Neural crest cell (in vitro differentiated cells): ENCODE data around the gene RAP1A. TPM values are rescaled to one million over a fixed set of nuclear protein-coding genes. Genes with fewer than 3 reads are reported as not detected.

Experiments used
- DNase-seq: peaks from one replicate; pipeline ENCODE4 v3.0.0; 2021; ENCODE audit warnings: low read depth, mixed read lengths, low spot score
- H3K27ac Mint-ChIP-seq: one replicate; pipeline ENCODE4 v1.8.0; 2021; ENCODE audit warnings: mild to moderate bottlenecking, mixed read lengths; ENCODE audit not compliant: unreplicated experiment
- H3K27me3 Mint-ChIP-seq: 2 replicates; pipeline ENCODE4 v1.8.0; 2021; ENCODE audit warnings: low read depth, mild to moderate bottlenecking, mixed read lengths
- H3K36me3 Mint-ChIP-seq: 2 replicates; pipeline ENCODE4 v1.8.0; 2021; ENCODE audit warnings: low read depth, mild to moderate bottlenecking, mixed read lengths
- H3K4me1 Mint-ChIP-seq: 2 replicates; pipeline ENCODE4 v1.8.0; 2021; ENCODE audit warnings: mixed read lengths
- H3K4me3 Mint-ChIP-seq: one replicate; pipeline ENCODE4 v1.8.0; 2021; ENCODE audit warnings: mild to moderate bottlenecking, mixed read lengths
- H3K9me3 Mint-ChIP-seq: 2 replicates; pipeline ENCODE4 v1.8.0; 2021; ENCODE audit warnings: mixed read lengths
- total RNA-seq: library from RNA; stranded (reverse); gene quantifications from 2 replicates; pipeline ENCODE4 v1.2.1, GENCODE V29; 2021
- TF ChIP-seq, protein P1 (sequence below): fragments of 200-600 bp; sonication (generic); conservative IDR thresholded peaks from 2 replicates; pipeline ENCODE4 v1.5.0; 2021; ENCODE audit warnings: antibody characterized with exemption, mild to moderate bottlenecking

The RAP1A gene
- total RNA-seq, 1 donor from 2014 or later: 32.5 TPM

DNA sequence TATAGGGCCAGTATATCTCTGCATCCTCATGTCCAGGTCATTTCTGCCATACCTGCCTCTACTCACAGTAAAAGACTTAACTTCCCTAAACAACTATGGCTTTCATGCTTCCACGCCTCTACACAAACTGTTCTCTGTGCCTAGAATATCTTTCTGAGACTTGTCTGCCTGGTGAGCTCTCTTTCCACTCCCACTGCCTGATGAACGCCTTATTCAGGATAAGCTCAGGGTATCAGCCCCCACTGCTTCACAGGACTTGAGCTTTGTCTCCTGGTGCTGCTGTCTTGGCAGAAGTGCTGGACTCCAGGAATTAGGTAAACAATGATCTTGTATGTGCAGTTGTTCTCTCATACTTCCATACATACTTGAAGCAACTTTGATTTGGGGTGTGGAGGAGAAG lies 131.3 kb downstream of the RAP1A start:
- H3K36me3 Mint-ChIP-seq: no peaks in the 10 kb centered on the region
- H3K4me1 Mint-ChIP-seq: peaks cover 40% of the 10 kb centered on the region
- TF ChIP-seq, protein P1, sequence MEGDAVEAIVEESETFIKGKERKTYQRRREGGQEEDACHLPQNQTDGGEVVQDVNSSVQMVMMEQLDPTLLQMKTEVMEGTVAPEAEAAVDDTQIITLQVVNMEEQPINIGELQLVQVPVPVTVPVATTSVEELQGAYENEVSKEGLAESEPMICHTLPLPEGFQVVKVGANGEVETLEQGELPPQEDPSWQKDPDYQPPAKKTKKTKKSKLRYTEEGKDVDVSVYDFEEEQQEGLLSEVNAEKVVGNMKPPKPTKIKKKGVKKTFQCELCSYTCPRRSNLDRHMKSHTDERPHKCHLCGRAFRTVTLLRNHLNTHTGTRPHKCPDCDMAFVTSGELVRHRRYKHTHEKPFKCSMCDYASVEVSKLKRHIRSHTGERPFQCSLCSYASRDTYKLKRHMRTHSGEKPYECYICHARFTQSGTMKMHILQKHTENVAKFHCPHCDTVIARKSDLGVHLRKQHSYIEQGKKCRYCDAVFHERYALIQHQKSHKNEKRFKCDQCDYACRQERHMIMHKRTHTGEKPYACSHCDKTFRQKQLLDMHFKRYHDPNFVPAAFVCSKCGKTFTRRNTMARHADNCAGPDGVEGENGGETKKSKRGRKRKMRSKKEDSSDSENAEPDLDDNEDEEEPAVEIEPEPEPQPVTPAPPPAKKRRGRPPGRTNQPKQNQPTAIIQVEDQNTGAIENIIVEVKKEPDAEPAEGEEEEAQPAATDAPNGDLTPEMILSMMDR: no peak
- no peak overlapping the region for H3K4me3 Mint-ChIP-seq
- no peak overlapping the region for H3K27ac Mint-ChIP-seq
- no peak for DNase-seq
- H3K27me3 Mint-ChIP-seq: no peaks in the 10 kb centered on the region
- H3K9me3 Mint-ChIP-seq: no peaks in the 10 kb centered on the region

DNA sequence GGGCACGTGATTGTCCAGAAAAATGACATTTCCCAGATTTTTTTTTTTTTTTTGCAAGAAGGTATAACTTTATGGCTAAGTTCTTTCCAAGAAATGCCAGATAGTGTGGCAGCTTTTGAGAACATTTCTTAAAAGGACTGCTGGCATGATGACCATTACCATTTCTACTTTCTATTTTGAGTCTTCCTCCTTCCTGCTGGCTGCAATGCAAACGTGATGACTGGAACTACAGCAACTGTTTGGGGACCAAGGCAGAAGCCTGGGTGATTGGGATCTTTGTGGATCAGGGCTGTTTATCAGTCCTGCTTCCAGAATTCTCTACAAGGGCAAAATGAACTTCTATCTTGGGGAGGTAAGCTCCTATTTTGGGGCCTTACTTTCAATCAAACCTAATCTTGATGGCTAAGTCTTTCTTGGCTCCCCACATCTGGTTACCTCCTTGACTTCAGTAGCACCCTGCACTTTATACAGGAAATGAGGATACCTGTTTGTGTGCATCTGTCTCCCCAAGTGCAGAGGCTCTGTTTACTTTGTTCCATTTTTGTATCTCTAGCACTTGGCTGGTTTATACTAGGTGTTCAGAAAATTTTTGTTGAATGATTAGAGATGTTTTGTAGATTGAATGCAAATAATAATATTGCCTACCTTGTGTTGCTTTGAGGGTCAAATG lies 132.5 kb downstream of the RAP1A start:
- TF ChIP-seq, protein P1: no peak
- Mint-ChIP-seq H3K4me1 (peaks cover 42% of the 10 kb centered on the region), H3K36me3 (no peaks in the 10 kb centered on the region), H3K9me3 (no peaks in the 10 kb centered on the region), H3K27ac (no peak overlapping the region), H3K27me3 (no peaks in the 10 kb centered on the region), H3K4me3 (no peak overlapping the region)
- no peak for DNase-seq

DNA sequence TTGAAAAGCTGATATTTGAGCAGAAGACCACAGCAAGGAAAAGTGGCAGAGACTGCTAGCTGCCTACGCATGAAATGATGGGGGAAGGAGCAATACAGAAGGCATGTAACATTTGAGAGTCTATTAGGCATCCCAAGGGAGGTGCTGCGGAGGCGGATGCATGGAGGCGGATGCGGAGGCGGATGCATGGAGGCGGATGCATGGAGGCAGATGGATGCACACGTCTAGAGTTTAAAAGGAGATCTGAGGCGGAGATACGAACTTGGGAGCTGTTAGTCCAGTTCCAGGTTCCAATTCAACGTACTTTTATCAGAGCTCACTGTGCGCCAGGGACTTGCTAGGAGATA lies 135.4 kb downstream of the RAP1A start:
- H3K4me3 Mint-ChIP-seq: peak overlapping the region; percentile 96
- TF ChIP-seq, protein P1: no peak
- peak overlapping the region; percentile 99 for H3K27ac Mint-ChIP-seq
- H3K36me3 Mint-ChIP-seq: peaks cover 2% of the 10 kb centered on the region
- no peaks in the 10 kb centered on the region for H3K9me3 Mint-ChIP-seq
- H3K27me3 Mint-ChIP-seq: no peaks in the 10 kb centered on the region
- DNase-seq: peak; percentile 40
- peaks cover 31% of the 10 kb centered on the region for H3K4me1 Mint-ChIP-seq

DNA sequence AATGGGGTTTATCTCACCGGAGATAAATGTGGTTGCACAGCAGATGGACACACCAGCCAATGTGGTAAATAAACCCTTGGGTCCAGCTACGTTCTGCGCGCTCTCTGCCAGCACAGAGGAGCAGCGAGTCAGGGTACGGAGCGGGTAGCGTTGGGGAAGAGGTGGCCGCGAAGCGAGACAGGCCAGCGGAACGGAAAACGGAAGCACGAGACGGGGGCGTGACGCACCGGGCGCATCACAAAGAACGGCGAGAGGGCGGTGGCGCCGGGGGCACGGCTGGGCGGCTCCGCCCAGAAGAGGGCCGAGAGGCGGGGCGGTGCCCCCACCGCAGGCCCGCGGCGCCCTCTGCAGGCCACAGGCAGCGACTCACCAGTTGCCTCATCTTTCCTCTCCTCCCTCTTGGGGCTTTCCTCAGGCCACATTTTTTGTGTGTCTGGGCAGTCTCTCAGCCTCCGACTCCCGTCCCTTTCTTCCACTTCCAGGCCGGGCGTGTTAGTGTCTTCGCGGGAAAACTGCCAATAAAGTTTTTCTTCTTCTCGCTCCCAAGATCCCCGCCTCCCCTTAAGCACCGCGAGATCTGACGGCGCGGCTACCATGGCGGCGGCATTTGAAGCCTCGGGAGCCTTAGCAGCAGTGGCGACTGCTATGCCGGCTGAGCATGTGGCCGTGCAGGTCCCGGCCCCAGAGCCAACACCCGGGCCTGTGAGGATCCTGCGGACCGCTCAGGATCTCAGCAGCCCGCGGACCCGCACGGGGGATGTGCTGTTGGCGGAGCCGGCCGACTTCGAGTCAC lies 135.9 kb downstream of the RAP1A start, which contains the start of gene DDX20:
Gene DDX20, plus strand, starts transcription at position 571 of the 793 bp plus-strand sequence. Its CDS starts 24 bp downstream, at position 595.
- peaks cover 2% of the 10 kb centered on the region for H3K36me3 Mint-ChIP-seq
- H3K9me3 Mint-ChIP-seq: no peaks in the 10 kb centered on the region
- H3K4me1 Mint-ChIP-seq: peaks cover 30% of the 10 kb centered on the region
- H3K27ac Mint-ChIP-seq: peak within 1 kb of the TSS; percentile 99
- no peaks in the 10 kb centered on the region for H3K27me3 Mint-ChIP-seq
- TF ChIP-seq, protein P1: peak; percentile 85
- H3K4me3 Mint-ChIP-seq: peak within 1 kb of the TSS; percentile 96
- peak; percentile 82 for DNase-seq

DNA sequence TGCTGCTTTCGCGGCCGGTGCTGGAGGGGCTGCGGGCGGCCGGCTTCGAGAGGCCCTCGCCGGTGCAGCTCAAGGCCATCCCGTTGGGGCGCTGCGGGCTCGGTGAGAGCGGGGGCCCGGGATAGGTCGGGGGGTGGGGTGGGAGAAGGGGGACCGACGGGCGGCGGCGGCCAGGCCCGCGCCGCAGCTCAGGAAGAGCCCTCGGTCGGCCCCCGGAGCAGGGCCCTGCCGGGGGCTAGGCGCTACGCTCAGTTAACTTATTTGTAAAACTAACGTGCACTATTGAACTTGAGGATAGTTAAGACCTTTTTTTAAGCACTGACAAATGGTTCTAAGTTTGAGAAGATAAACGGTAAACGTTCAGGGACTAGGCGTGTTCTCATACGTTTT lies 136.5 kb downstream of the RAP1A start:
- Mint-ChIP-seq H3K36me3 (peaks cover 2% of the 10 kb centered on the region), H3K4me1 (peaks cover 30% of the 10 kb centered on the region), H3K4me3 (peak overlapping the region; percentile 96), H3K27me3 (no peaks in the 10 kb centered on the region), H3K27ac (peak overlapping the region; percentile 25), H3K9me3 (no peaks in the 10 kb centered on the region)
- TF ChIP-seq, protein P1: no peak
- no peak for DNase-seq
